Progenitor cell of endocrine pancreas (in vitro differentiated cells): ENCODE results near the gene LASP1. TPM values are rescaled to one million over a fixed set of nuclear protein-coding genes. Genes with fewer than 3 reads are reported as not detected.
"Not testable (repeated sequence)": the region's sequence is repeated elsewhere in the genome, so short reads cannot be mapped to it uniquely, and the experiment has no call there.

Experiments
- DNase-seq: peaks from one replicate; pipeline ENCODE4 v3.0.0; 2021; ENCODE audit warnings: low spot score; ENCODE audit not compliant: unreplicated experiment
- H3K27ac Mint-ChIP-seq: 2 replicates; pipeline ENCODE4 v1.8.0; 2021; ENCODE audit warnings: mild to moderate bottlenecking, moderate library complexity, mixed read lengths
- H3K27me3 Mint-ChIP-seq: 2 replicates; pipeline ENCODE4 v1.8.0; 2021; ENCODE audit warnings: mixed read lengths
- H3K36me3 Mint-ChIP-seq: 2 replicates; pipeline ENCODE4 v1.8.0; 2022; ENCODE audit warnings: mixed read lengths; ENCODE audit not compliant: insufficient read depth
- H3K4me1 Mint-ChIP-seq: 2 replicates; pipeline ENCODE4 v1.8.0; 2021; ENCODE audit warnings: low read depth, mixed read lengths
- H3K4me3 Mint-ChIP-seq: 2 replicates; pipeline ENCODE4 v1.8.0; 2021; ENCODE audit warnings: low read depth, mild to moderate bottlenecking, moderate library complexity, mixed read lengths
- H3K9me3 Mint-ChIP-seq: 2 replicates; pipeline ENCODE4 v1.8.0; 2021; ENCODE audit warnings: low read depth, mixed read lengths
- CTCF ChIP-seq: fragments of 200-600 bp; sonication (generic); IDR thresholded peaks from one replicate; pipeline ENCODE4 v1.5.0; 2021; ENCODE audit warnings: antibody characterized with exemption, mild to moderate bottlenecking; ENCODE audit not compliant: unreplicated experiment
- total RNA-seq: library from RNA; stranded (reverse); gene quantifications from 2 replicates; pipeline ENCODE4 v1.2.1, GENCODE V29; 2021

Gene LASP1
- total RNA-seq, 1 donor from 2014 or later = 135 TPM

- H3K4me1 Mint-ChIP-seq = peaks cover 11% of the 10 kb centered on the region
- DNase-seq = no peak
- H3K9me3 Mint-ChIP-seq = peaks cover 3% of the 10 kb centered on the region
- H3K36me3 Mint-ChIP-seq = peaks cover 1% of the 10 kb centered on the region
- no peak overlapping the region for H3K4me3 Mint-ChIP-seq
- TF ChIP-seq CTCF = no peak
- no peak overlapping the region for H3K27ac Mint-ChIP-seq
- H3K27me3 Mint-ChIP-seq = no peaks in the 10 kb centered on the region
These were observed 56.6 kb downstream of the LASP1 start for GRCh38 chr17:38926293-38927070.

DNA sequence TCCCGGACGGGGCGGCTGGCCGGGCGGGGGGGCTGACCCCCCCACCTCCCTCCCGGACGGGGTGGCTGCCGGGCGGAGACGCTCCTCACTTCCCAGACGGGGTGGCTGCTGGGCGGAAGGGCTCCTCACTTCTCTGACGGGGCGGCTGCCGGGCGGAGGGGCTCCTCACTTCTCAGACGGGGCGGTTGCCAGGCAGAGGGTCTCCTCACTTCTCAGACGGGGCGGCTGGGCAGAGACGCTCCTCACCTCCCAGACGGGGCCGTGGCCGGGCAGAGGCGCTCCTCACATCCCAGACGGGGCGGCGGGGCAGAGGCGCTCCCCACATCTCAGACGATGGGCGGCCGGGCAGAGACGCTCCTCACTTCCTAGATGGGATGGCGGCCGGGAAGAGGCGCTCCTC lies 60.9 kb downstream of the LASP1 start:
- H3K4me1 Mint-ChIP-seq, H3K9me3 Mint-ChIP-seq, DNase-seq, H3K27me3 Mint-ChIP-seq, H3K27ac Mint-ChIP-seq, H3K36me3 Mint-ChIP-seq, H3K4me3 Mint-ChIP-seq: not testable (repeated sequence)

DNA sequence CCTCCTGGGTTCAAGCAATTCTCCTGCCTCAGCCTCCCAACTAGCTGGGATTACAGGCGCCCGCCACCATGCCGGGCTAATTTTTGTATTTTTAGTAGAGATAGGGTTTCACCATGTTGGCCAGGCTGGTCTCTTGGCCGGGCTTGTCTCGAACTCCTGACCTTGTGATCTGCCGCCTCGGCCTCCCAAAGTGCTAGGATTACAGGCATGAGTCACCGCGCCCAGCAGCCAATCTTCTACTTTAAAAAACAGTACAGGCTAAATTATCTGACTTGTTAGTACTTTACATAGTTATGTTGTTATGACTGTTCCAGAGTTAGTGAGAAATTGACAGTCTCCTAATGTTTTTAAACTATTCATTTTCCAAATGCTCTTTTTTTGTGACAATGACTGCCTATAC lies 64.1 kb downstream of the LASP1 start:
- not testable (repeated sequence) for H3K27me3 Mint-ChIP-seq, H3K9me3 Mint-ChIP-seq, H3K4me3 Mint-ChIP-seq, H3K36me3 Mint-ChIP-seq, DNase-seq, H3K4me1 Mint-ChIP-seq, H3K27ac Mint-ChIP-seq

GRCh38 chr17:38939987-38940386 lies 70.1 kb downstream of the LASP1 start:
- no peak for DNase-seq
- Mint-ChIP-seq H3K4me3 (no peak overlapping the region), H3K4me1 (no peaks in the 10 kb centered on the region), H3K36me3 (no peaks in the 10 kb centered on the region), H3K9me3 (no peaks in the 10 kb centered on the region), H3K27me3 (peaks cover 2% of the 10 kb centered on the region), H3K27ac (no peak overlapping the region)
- no peak for TF ChIP-seq CTCF

- Mint-ChIP-seq H3K4me3 (no peak overlapping the region), H3K4me1 (no peaks in the 10 kb centered on the region), H3K36me3 (no peaks in the 10 kb centered on the region), H3K27me3 (peaks cover 2% of the 10 kb centered on the region), H3K27ac (no peak overlapping the region), H3K9me3 (no peaks in the 10 kb centered on the region)
- no peak for DNase-seq
- TF ChIP-seq CTCF = no peak
These were observed 70.5 kb downstream of the LASP1 start for GRCh38 chr17:38940404-38940803.

GRCh38 chr17:38942696-38943334 lies 73.0 kb downstream of the LASP1 start:
- Mint-ChIP-seq H3K4me3 (no peak overlapping the region), H3K27ac (no peak overlapping the region), H3K4me1 (no peaks in the 10 kb centered on the region), H3K9me3 (no peaks in the 10 kb centered on the region), H3K27me3 (no peaks in the 10 kb centered on the region), H3K36me3 (no peaks in the 10 kb centered on the region)
- DNase-seq = no peak
- TF ChIP-seq CTCF = no peak
